GF-D8 (cell line): ENCODE results near the gene MEGF10.
"Not testable (repeated sequence)": the region's sequence is repeated elsewhere in the genome, so short reads cannot be mapped to it uniquely, and the experiment has no call there.

Source experiments
- DNase-seq: peaks from one replicate; lab custom pipeline; 2025; lab: John Stamatoyannopoulos, UW

MEGF10 gene

GRCh38 chr5:127298036-127298429 lies 7.4 kb downstream of the MEGF10 start:
- no peak for DNase-seq

GRCh38 chr5:127298656-127299055 lies 8.1 kb downstream of the MEGF10 start:
- DNase-seq, result no peak

GRCh38 chr5:127299678-127300077 lies 9.1 kb downstream of the MEGF10 start:
- no peak for DNase-seq

GRCh38 chr5:127302509-127302908 lies 11.9 kb downstream of the MEGF10 start:
- no peak for DNase-seq

DNA sequence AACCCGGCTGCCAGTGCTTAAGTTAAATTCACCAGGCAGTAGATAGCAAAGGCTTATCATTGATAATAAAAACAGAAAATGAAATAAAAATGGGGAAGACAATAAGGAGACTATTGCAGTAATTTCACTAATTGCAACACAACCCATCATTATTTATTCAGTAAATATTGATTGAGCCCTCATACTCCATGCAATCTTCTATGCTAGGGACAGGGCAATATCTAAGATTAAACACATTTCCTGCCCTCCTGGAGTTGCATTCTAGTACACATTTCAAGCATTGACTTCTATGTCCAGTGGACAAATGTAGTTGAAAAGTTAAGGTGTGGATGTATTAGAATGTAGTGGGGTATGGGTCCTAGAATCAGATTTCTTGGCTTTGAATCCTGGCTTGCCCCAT lies 12.8 kb downstream of the MEGF10 start:
- no peak for DNase-seq

DNA sequence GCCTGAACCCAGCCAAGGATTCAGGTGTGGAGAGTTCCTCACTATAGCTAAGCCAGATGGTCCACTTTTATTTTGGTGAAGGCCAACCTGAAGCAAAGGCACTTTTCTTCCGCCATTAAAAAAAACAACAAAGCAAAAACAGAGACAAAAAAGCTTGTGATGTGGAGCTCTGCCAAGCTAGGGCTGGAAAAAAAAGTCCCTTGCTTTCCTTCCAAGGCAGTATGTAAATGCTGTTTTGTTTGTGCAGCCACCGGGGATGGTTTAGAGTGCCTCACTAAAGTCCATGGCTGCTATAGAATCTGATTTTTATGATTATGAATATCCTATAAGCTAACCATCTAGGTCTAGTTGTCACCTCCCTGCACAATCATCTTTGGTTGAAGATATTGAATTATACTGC lies 14.9 kb downstream of the MEGF10 start:
- DNase-seq, result no peak

GRCh38 chr5:127306036-127306435 lies 15.4 kb downstream of the MEGF10 start:
- no peak for DNase-seq

DNA sequence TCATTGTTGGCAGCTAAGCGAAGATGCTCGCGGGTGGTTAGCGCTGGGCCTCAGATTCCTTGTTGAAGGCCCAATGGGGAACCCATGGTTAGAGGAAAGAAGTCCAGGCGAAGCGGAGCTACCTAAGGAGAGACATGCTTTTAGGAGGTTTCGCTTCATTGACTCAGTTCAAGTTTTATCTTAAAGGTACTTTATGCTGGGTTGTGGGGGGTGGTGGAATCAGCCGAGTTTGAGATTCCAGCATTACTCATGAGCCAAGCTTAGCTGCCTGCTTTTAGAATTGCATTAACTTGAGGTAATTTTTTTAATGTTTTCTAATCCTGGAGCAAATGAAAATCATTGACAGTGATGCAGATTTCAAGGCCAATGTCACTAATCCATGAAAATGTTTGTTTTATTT lies 16.1 kb downstream of the MEGF10 start:
- DNase-seq, result no peak

GRCh38 chr5:127307868-127308267 lies 17.3 kb downstream of the MEGF10 start:
- DNase-seq, result no peak

DNA sequence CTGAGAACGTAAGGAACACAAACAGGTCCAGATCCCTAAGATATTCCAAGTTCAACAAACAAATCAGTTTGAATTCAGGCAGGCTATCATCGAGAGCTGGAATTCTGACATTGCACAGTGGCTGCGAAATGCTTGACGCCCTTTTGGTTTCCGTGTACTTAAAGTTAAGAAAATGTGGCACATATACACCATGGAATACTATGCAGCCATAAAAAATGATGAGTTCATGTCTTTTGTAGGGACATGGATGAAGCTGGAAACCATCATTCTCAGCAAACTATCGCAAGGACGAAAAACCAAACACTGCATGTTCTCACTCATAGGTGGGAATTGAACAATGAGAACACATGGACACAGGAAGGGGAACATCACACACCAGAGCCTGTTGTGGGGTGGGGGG lies 17.7 kb downstream of the MEGF10 start:
- DNase-seq, result not testable (repeated sequence)

- no peak for DNase-seq
Measured at GRCh38 chr5:127308945-127309344, 18.3 kb downstream of the MEGF10 start.

DNA sequence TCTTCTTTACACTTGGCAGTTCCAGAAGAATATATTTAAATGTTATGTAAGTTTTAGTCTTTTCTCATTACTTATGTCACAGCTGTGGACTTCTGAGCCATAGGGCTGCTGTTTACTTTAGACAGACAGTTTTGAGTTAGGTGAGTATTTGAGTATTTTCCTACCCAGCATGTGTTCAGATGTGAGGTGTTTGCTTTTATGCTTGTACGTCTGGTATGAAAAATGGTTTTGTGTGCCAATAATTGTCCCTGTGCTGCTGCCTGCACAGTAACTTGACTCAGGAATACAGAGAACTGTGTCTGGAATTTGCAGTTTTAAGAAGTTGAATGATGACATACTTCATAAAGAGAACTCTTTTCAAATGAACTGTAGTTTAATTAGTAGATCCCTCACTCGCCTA lies 20.8 kb downstream of the MEGF10 start:
- DNase-seq, result no peak

- no peak for DNase-seq
Measured at GRCh38 chr5:127311781-127312525, 21.4 kb downstream of the MEGF10 start.

DNA sequence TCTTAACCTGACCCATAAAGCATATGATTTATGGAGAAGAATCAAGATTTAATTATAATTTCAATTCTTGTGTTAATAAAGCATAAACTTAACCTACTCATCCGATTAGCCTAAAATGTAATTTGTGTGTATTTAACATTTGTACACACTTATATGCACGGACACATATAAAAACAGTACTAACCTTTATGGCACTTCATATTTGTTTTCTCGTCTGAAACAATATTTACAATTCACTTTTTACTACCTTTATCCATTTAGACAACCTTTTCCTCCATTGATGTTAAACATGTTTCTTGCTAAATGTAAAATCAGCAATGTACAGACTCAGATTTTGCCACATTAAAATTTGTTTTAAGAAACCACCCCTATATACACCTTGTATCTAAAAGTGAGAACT lies 22.8 kb downstream of the MEGF10 start:
- DNase-seq, result no peak

- DNase-seq, result no peak
Measured at GRCh38 chr5:127313847-127314473, 23.4 kb downstream of the MEGF10 start.

- DNase-seq, result no peak
Measured at GRCh38 chr5:127316011-127316410, 25.4 kb downstream of the MEGF10 start.

GRCh38 chr5:127317385-127317784 lies 26.8 kb downstream of the MEGF10 start:
- not testable (repeated sequence) for DNase-seq

- peak; percentile 20 for DNase-seq
Measured at GRCh38 chr5:127320032-127320965, 29.7 kb downstream of the MEGF10 start.

GRCh38 chr5:127321465-127321864 lies 30.9 kb downstream of the MEGF10 start:
- DNase-seq, result no peak

DNA sequence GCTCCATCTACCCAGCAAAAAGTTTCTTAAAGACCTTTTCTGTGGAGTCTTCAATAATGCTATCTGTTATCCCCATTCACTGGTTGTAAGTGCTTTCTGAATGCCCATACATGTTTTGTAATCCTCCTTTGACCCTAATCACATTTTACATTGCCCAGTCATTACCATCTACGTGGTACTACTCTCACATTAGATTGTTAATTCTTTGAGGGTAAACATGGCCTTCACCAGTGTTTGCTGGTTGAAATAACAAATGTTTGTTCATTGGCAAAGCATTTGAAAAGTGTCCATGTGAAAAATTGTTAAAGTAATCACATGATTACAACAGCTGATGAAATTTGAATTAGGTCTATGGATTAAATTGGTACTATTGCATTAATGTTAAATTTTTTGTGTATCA lies 31.8 kb downstream of the MEGF10 start:
- no peak for DNase-seq

- no peak for DNase-seq
Measured at GRCh38 chr5:127324756-127325155, 34.2 kb downstream of the MEGF10 start.

DNA sequence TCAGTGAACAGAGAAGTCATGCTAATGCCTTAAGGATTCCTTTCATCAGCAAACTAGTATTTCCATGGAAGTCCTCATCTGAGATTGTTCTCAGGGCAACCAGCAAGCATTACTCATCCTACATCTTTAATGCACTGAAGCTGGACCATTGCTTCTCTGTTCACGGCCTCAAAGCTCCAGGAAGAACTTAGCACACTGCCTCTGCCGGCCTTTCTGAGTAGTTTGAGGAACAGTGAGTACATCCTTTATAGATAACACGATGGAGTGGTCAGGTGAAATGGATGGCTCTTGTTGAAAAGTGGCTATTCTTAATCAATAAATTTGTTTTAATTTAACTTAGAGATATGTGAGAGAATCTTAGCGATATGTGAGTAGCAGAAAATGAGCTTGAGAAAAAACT lies 35.8 kb downstream of the MEGF10 start:
- no peak for DNase-seq
